ENCODE measurements around the gene ADI1. TPM values are rescaled to one million over a fixed set of nuclear protein-coding genes. Genes with fewer than 3 reads are reported as not detected.

The ADI1 gene, protein sequence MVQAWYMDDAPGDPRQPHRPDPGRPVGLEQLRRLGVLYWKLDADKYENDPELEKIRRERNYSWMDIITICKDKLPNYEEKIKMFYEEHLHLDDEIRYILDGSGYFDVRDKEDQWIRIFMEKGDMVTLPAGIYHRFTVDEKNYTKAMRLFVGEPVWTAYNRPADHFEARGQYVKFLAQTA
- total RNA-seq = 58.0 and 75.1 TPM in 2 replicates

DNA sequence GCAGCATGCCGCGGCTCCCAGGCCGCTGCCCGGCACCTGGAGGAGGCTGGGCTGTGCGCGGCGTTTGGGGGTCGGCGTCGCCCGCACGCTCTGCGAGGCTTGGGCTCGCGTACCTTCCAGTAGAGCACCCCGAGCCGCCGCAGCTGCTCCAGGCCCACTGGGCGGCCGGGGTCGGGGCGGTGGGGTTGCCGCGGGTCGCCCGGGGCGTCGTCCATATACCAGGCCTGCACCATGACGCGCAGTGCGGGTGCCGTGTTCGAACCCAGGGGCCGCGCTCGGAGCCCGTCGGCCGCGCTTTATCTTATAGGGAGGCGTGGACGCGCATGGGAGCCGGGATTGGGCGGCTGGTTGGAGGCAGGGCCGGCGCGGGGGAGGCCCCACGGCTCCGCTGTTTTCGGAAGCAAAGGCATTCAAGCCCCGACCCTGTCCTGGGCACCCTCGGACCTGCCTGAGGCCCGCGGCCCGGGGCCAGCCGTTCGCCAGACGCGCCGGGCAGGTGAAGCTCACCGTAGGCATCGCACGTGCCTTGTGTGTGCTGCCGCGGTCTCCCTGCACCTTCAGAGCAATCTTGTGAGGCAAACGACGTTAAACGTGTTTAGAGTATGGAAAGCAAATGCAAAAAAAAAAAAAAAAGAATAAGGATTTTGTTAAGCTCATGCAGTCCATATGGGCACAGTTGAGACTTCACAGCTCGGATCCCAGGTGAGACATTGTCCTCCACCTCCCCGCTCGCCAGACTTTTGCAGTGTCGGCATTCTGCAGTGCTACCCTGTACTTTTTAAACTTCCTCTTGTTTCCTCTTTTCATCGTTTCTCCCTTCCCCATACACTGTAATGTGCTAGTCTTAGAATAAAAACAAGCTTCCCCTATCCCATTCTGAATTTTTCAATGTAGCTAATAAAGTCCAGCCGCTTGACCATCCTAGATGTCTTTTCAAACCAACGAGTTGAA, at the start of gene ADI1:
Gene ADI1, minus strand, starts transcription at position 277 of the 951 bp plus-strand sequence. Its CDS starts 44 bp downstream, at position 233.

DNA sequence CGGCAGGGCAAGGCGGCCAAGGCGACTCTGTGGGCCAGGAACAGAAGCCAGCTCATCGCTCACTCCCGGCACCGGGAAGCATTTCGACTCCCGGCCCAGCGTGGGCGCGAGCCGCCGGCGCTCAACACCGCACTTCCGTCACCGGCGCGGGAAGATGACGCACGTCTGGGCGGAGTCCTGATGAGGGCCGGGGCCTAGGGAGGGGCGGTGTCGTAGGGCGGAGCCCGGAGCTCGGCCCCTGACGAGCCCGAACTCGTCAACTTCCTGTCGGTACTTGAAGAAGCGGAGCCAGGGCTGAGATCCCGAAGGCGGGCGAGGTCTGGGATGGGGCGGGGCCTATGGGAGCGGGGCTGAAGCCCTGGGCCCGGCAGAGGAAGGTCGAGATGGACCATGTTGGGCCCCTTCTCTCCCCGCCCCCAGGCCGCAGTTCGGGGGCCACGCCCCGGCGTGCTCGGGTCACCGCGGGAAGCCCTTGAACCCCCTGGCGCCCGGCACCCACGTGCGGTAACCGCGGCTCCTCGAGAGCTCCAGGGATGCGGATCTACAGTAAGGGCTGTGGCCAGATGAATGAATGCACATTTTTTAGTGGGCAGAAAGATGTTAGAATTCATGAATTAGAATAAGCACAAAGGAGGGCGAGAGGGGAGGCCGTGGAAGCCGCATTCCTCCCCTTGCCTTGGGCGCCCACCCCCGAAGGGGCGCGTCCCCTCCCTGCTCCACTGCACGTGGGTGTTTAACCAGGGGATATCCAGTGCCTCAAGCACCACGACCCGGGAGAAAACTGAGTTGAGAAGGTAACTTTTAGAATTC, 39.1 kb upstream of the ADI1 start, which contains the start of gene RNASEH1:
Gene RNASEH1, minus strand, starts transcription at position 129 of the 810 bp plus-strand sequence. Its CDS starts 73 bp downstream, at position 56.

Other genes starting within 250 kb of the ADI1 start
- gene EIPR1, start 141.7 kb downstream of the ADI1 start, total RNA-seq = 14.8 and 17.1 TPM in 2 replicates
- 57.0 and 59.6 TPM in 2 replicates for gene TRAPPC12, start 139.8 kb downstream of the ADI1 start, total RNA-seq
- gene RNASEH1, start 38.8 kb upstream of the ADI1 start, total RNA-seq = 16.5 and 19.3 TPM in 2 replicates
- 3,219 and 3,585 TPM in 2 replicates for gene RPS7, start 55.7 kb upstream of the ADI1 start, total RNA-seq
- gene COLEC11, start 75.6 kb upstream of the ADI1 start, total RNA-seq = 8.2 and 13.2 TPM in 2 replicates
- gene ALLC, start 138.7 kb upstream of the ADI1 start, total RNA-seq = not detected in 2 replicates
- gene DCDC2C, start 184.0 kb upstream of the ADI1 start, total RNA-seq = not detected in 2 replicates

All from cardiac ventricle fibroblast (primary cell).